Measurements from ENCODE around the gene TSHZ1.

Gene TSHZ1

DNA sequence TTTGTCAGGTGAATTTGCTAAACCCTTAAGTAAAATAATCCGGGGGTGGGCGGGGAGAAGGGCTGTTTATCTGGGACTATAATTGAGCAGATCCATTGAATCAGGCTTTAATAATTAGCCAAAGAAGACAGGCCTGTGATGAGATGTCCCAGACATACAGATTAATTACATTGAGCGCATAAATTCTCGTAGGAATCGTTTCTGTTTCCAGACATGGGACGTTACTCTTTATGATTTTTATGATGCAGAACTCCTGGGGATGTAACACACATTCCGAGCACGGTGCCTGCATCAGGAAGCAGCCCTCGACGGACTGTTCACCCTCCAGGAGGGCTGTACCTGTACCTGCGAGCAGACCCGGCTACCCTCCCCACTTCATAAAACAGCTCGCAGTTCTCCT, 128.0 kb downstream of the TSHZ1 start:
- Histone ChIP-seq H3K4me1 (ENCODE audit: control insufficient read depth in 2 of 2, insufficient read depth in 2 of 2, low read length in 2 of 2) (no peaks in the 10 kb centered on the region), H3K27ac (ENCODE audit: low read depth in 2 of 2, low read length in 2 of 2) (no peak overlapping the region), H3K4me3 (ENCODE audit: low read length in 2 of 2) (no peak overlapping the region), H3K27me3 (ENCODE audit: control insufficient read depth in 2 of 2, insufficient read depth in 2 of 2, low read length in 2 of 2) (no peaks in the 10 kb centered on the region), H3K36me3 (ENCODE audit: control insufficient read depth in 2 of 2, insufficient read depth in 2 of 2, low read length in 2 of 2) (no peaks in the 10 kb centered on the region), H3K9me3 (ENCODE audit: control insufficient read depth in 2 of 2, low read length in 2 of 2) (no peaks in the 10 kb centered on the region), H3K9ac (ENCODE audit: low read depth in 1 of 2, low read length in 2 of 2) (no peak overlapping the region)
